ENCODE data around the gene FREM3.
"Not testable (repeated sequence)": the region's sequence is repeated elsewhere in the genome, so short reads cannot be mapped to it uniquely, and the experiment has no call there.

GRCh38 chr4:143673629-143674028 is 26.8 kb downstream of the FREM3 start:
- TF ChIP-seq CTCF, POLR2A (IDR thresholded peaks at IDR 0.05): not testable (repeated sequence)

All from testis (tissue), 2 donors.